Caki2 (cell line): ENCODE measurements around the gene FGD6. TPM values are rescaled to one million over a fixed set of nuclear protein-coding genes. Genes with fewer than 3 reads are reported as not detected.

Experiments used
- total RNA-seq: library from RNA; depleted of rRNA; stranded (reverse); fragments of >200 nt; shearing (Covaris generic); gene quantifications from 2 replicates; pipeline ENCODE4 v1.2.3, GENCODE V29; 2014; ENCODE audit warnings: low replicate concordance; rRNA removed

Gene FGD6
- total RNA-seq, 1 experiment from 2014 or later: 5.9 TPM

Other genes starting within 250 kb of the FGD6 start
- gene NDUFA12, start 213.8 kb downstream of the FGD6 start, total RNA-seq: 104 and 132 TPM in 2 replicates
- 23.0 and 25.4 TPM in 2 replicates for gene NR2C1, start 143.8 kb downstream of the FGD6 start, total RNA-seq
- 26.0 and 42.9 TPM in 2 replicates for gene VEZT, start 340 bp upstream of the FGD6 start, total RNA-seq